NOMO-1 (cell line): ENCODE measurements around the gene DMBX1.
A peak's percentile ranks its signal among the peaks of the same experiment; 100 is the strongest.

ENCODE experiments used
- DNase-seq, 2 experiments: peaks; one replicate each; lab custom pipeline; 2025; ENCODE audit not compliant: unreplicated experiment in 2 of 2; lab: John Stamatoyannopoulos, UW

The DMBX1 gene

GRCh38 chr1:46489638-46490405, at the start of gene DMBX1:
Gene DMBX1 (plus strand): TSS chr1:46489836. CDS start chr1:46507011, 17,175 bp downstream.
- DNase-seq = peak in 1 of 2 experiments; percentile 13

GRCh38 chr1:46440478-46440877, 49.2 kb upstream of the DMBX1 start:
- no peak for DNase-seq

- DNase-seq = peak; percentile 60 to 66
Observed at GRCh38 chr1:46442317-46443161, 47.1 kb upstream of the DMBX1 start.

GRCh38 chr1:46444466-46444865, 45.2 kb upstream of the DMBX1 start:
- DNase-seq = no peak

GRCh38 chr1:46445773-46446256, 43.8 kb upstream of the DMBX1 start:
- DNase-seq = no peak

GRCh38 chr1:46446646-46447498, 42.8 kb upstream of the DMBX1 start:
- DNase-seq = peak in 1 of 2 experiments; percentile 34

- DNase-seq = no peak
Observed at GRCh38 chr1:46447499-46448108, 42.0 kb upstream of the DMBX1 start.

GRCh38 chr1:46448109-46448911, 41.3 kb upstream of the DMBX1 start:
- DNase-seq = no peak

- peak in 1 of 2 experiments; percentile 7 for DNase-seq
Observed at GRCh38 chr1:46449223-46450159, 40.1 kb upstream of the DMBX1 start.

- DNase-seq = no peak
Observed at GRCh38 chr1:46450160-46450517, 39.5 kb upstream of the DMBX1 start.

- no peak for DNase-seq
Observed at GRCh38 chr1:46451948-46452930, 37.4 kb upstream of the DMBX1 start.

GRCh38 chr1:46452931-46453325, 36.7 kb upstream of the DMBX1 start:
- no peak for DNase-seq

- DNase-seq = no peak
Observed at GRCh38 chr1:46453449-46453848, 36.2 kb upstream of the DMBX1 start.

- no peak for DNase-seq
Observed at GRCh38 chr1:46455951-46456350, 33.7 kb upstream of the DMBX1 start.

GRCh38 chr1:46456411-46456963, 33.1 kb upstream of the DMBX1 start:
- DNase-seq = no peak

- no peak for DNase-seq
Observed at GRCh38 chr1:46457178-46457577, 32.5 kb upstream of the DMBX1 start.

- DNase-seq = no peak
Observed at GRCh38 chr1:46458190-46458589, 31.4 kb upstream of the DMBX1 start.
